Body of pancreas (tissue), 4 donors: ENCODE data around the gene HACD2.

Source experiments
- POLR2A ChIP-seq, 3 donors: fragments of 450-650 bp; IDR thresholded peaks; one replicate each; pipeline ENCODE4 v1.6.1; 2016; ENCODE audit warnings: antibody characterized with exemption in 3 of 3, mild to moderate bottlenecking in 2 of 3
- TF ChIP-seq, protein P1 (sequence below), 7 experiments: fragments of 450-650 bp in 4 of 7; fragments of 200-600 bp in 3 of 7; sonication (generic) in 3 of 7; IDR thresholded peaks; one replicate each; pipeline ENCODE4 v1.5.1; 2016 to 2019; ENCODE audit warnings: antibody characterized with exemption in 7 of 7

DNA sequence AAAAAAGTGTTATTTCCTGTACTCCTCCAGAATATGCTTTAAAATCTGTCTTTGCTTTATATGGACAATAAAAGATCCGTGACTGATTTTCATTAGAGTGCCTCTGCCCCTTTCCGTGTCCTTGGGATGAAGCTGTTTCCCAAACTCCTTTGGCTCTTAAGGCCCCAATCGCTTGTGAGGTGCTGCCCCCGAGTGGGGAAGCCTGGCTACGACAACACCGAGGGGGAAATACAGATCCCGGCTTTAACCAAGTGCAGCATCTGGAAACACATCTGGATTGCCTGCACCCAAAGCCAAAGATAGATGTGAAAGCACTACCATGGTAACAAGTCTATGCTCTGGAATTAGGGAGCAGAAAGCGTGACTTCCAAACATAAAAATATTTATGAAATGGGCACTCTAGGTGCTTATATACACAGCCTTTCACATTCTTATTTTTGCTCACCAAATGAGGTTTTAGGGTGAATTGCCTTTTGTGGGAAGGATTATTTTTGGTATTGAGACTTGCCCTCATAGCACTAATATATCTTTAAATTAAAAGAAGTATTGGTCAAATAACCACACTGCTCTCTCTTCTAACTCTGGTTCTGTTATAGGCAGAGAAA lies 95.4 kb downstream of the HACD2 start:
- no peak for TF ChIP-seq POLR2A (IDR thresholded peaks at IDR 0.05)
- TF ChIP-seq, protein P1, sequence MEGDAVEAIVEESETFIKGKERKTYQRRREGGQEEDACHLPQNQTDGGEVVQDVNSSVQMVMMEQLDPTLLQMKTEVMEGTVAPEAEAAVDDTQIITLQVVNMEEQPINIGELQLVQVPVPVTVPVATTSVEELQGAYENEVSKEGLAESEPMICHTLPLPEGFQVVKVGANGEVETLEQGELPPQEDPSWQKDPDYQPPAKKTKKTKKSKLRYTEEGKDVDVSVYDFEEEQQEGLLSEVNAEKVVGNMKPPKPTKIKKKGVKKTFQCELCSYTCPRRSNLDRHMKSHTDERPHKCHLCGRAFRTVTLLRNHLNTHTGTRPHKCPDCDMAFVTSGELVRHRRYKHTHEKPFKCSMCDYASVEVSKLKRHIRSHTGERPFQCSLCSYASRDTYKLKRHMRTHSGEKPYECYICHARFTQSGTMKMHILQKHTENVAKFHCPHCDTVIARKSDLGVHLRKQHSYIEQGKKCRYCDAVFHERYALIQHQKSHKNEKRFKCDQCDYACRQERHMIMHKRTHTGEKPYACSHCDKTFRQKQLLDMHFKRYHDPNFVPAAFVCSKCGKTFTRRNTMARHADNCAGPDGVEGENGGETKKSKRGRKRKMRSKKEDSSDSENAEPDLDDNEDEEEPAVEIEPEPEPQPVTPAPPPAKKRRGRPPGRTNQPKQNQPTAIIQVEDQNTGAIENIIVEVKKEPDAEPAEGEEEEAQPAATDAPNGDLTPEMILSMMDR (IDR thresholded peaks at IDR 0.05) = peak; percentile 63 to 88 (median 81)
